ENCODE data around the gene TMED5. TPM values are rescaled to one million over a fixed set of nuclear protein-coding genes. Genes with fewer than 3 reads are reported as not detected.
A peak's percentile ranks its signal among the peaks of the same experiment; 100 is the strongest.
"Not testable (repeated sequence)": the region's sequence is repeated elsewhere in the genome, so short reads cannot be mapped to it uniquely, and the experiment has no call there.

The TMED5 gene
- 10 to 100 TPM; 42.3 to 43.2 TPM for total RNA-seq
- polyA plus RNA-seq (2013, experiment 1 of 2) = 54.1 TPM
- 47.4 TPM for polyA plus RNA-seq (2013, experiment 2 of 2)
- 77.9 to 223 (median 121) reads per million in 172 experiments for total RNA-seq

- Mint-ChIP-seq H3K27me3 (no peaks in the 10 kb centered on the region), H3K4me1 (ENCODE audit: low read depth) (peaks cover 52% of the 10 kb centered on the region), H3K27ac (peak within 1 kb of the TSS; percentile 95), H3K4me3 (peak within 1 kb of the TSS; percentile 93), H3K9me3 (no peaks in the 10 kb centered on the region), H3K36me3 (ENCODE audit: low read depth) (peaks cover 37% of the 10 kb centered on the region)
- no peaks in the 10 kb centered on the region for H3K36me3 ChIP-seq (ENCODE audit: insufficient read depth, low read length)
- POLR2A ChIA-PET = interaction anchor here (1.0 to 2.3 kb wide), 4 partner anchors 10 to 166 kb away, joined by 3 to 9 read pairs (median 6); partner anchors contain the start of genes DR1 and MTF2
- H3K4me1 ChIP-seq (ENCODE audit: insufficient read depth, low read length) = peaks cover 25% of the 10 kb centered on the region
- H3K27me3 ChIP-seq (ENCODE audit: control insufficient read depth in 1 of 2, insufficient read depth in 2 of 2, low read length in 2 of 2) = no peaks in the 10 kb centered on the region
- H3K9me3 ChIP-seq (ENCODE audit: control insufficient read depth in 1 of 2, insufficient read depth in 1 of 2, low read length in 2 of 2) = no peaks in the 10 kb centered on the region
- CTCF ChIA-PET = no interaction called here
- peak; percentile 14 for TF ChIP-seq CTCF (IDR thresholded peaks at IDR 0.05)
- peak within 1 kb of the TSS; percentile 97 to 98 for H3K27ac ChIP-seq (ENCODE audit: low read depth in 1 of 2, low read length in 2 of 2)
- intact Hi-C loops (cut with DNase I, micrococcal nuclease) = loop anchor here (2.0 to 10.0 kb wide), 9 partner anchors 55 to 878 kb away; partner anchors contain the start of genes DIPK1A (in 2 of the 2), MTF2 (in 2 of the 2), DR1 (in 1 of the 2) and GCLM (in 1 of the 2)
- peak within 1 kb of the TSS; percentile 91 for H3K4me3 ChIP-seq (ENCODE audit: low read length)
- DNase-seq = peak; percentile 88 to 99 (median 94)
- ATAC-seq (ENCODE audit: poor library complexity) = peak; percentile 78
Measured at GRCh38 chr1:93179886-93180722, at the start of gene TMED5. Gene TMED5, minus strand, starts transcription at chr1:93180413. Its CDS starts 171 bp downstream, at chr1:93180242.

- H3K9me3 ChIP-seq (ENCODE audit: control insufficient read depth in 1 of 2, insufficient read depth in 1 of 2, low read length in 2 of 2) = no peaks in the 10 kb centered on the region
- no peaks in the 10 kb centered on the region for H3K4me1 ChIP-seq (ENCODE audit: insufficient read depth, low read length)
- CTCF ChIA-PET = no interaction called here
- no peak overlapping the region for H3K4me3 ChIP-seq (ENCODE audit: low read length)
- H3K36me3 ChIP-seq (ENCODE audit: insufficient read depth, low read length) = peaks cover 2% of the 10 kb centered on the region
- ATAC-seq (ENCODE audit: poor library complexity) (no peak), DNase-seq (no peak)
- H3K27ac ChIP-seq (ENCODE audit: low read depth in 1 of 2, low read length in 2 of 2) = no peak overlapping the region
- peaks cover 27% of the 10 kb centered on the region for H3K4me1 Mint-ChIP-seq (ENCODE audit: low read depth)
- H3K27ac Mint-ChIP-seq = no peak overlapping the region
- intact Hi-C loops (cut with DNase I, micrococcal nuclease) = no loop called here
- no peaks in the 10 kb centered on the region for H3K9me3 Mint-ChIP-seq
- no peaks in the 10 kb centered on the region for H3K27me3 Mint-ChIP-seq
- TF ChIP-seq CTCF (IDR thresholded peaks at IDR 0.05) = no peak
- no peaks in the 10 kb centered on the region for H3K27me3 ChIP-seq (ENCODE audit: control insufficient read depth in 1 of 2, insufficient read depth in 2 of 2, low read length in 2 of 2)
- POLR2A ChIA-PET = no interaction called here
- no peak overlapping the region for H3K4me3 Mint-ChIP-seq
- H3K36me3 Mint-ChIP-seq (ENCODE audit: low read depth) = peaks cover 37% of the 10 kb centered on the region
Measured at GRCh38 chr1:93223023-93223675, 42.9 kb upstream of the TMED5 start.

- ChIA-PET CTCF (interaction anchor here (0.8 to 1.2 kb wide), 3 partner anchors 10 to 29 kb away, joined by 3 to 4 read pairs (median 3); no protein-coding TSS in a partner anchor), POLR2A (no interaction called here)
- intact Hi-C loops (cut with DNase I, micrococcal nuclease) = no loop called here
- no peaks in the 10 kb centered on the region for H3K27me3 ChIP-seq (ENCODE audit: control insufficient read depth in 1 of 2, insufficient read depth in 2 of 2, low read length in 2 of 2)
- H3K36me3 ChIP-seq (ENCODE audit: insufficient read depth, low read length) = peaks cover 2% of the 10 kb centered on the region
- H3K27me3 Mint-ChIP-seq = no peaks in the 10 kb centered on the region
- ATAC-seq (ENCODE audit: poor library complexity) (no peak), DNase-seq (no peak)
- H3K9me3 ChIP-seq (ENCODE audit: control insufficient read depth in 1 of 2, insufficient read depth in 1 of 2, low read length in 2 of 2) = no peaks in the 10 kb centered on the region
- H3K4me1 Mint-ChIP-seq (ENCODE audit: low read depth) = peaks cover 27% of the 10 kb centered on the region
- no peaks in the 10 kb centered on the region for H3K4me1 ChIP-seq (ENCODE audit: insufficient read depth, low read length)
- TF ChIP-seq CTCF (IDR thresholded peaks at IDR 0.05) = no peak
- no peak overlapping the region for H3K4me3 ChIP-seq (ENCODE audit: low read length)
- peaks cover 34% of the 10 kb centered on the region for H3K36me3 Mint-ChIP-seq (ENCODE audit: low read depth)
- H3K4me3 Mint-ChIP-seq = no peak overlapping the region
- H3K27ac ChIP-seq (ENCODE audit: low read depth in 1 of 2, low read length in 2 of 2) = no peak overlapping the region
- no peaks in the 10 kb centered on the region for H3K9me3 Mint-ChIP-seq
- H3K27ac Mint-ChIP-seq = no peak overlapping the region
Measured at GRCh38 chr1:93221913-93222312, 41.7 kb upstream of the TMED5 start.

- H3K9me3 Mint-ChIP-seq; H3K27ac ChIP-seq (ENCODE audit: low read depth in 1 of 2, low read length in 2 of 2); DNase-seq; H3K4me1 ChIP-seq (ENCODE audit: insufficient read depth, low read length); ATAC-seq (ENCODE audit: poor library complexity); H3K27me3 ChIP-seq (ENCODE audit: control insufficient read depth in 1 of 2, insufficient read depth in 2 of 2, low read length in 2 of 2); intact Hi-C loops (cut with DNase I, micrococcal nuclease); CTCF ChIA-PET; H3K9me3 ChIP-seq (ENCODE audit: control insufficient read depth in 1 of 2, insufficient read depth in 1 of 2, low read length in 2 of 2); H3K36me3 ChIP-seq (ENCODE audit: insufficient read depth, low read length); H3K27ac Mint-ChIP-seq; H3K4me3 ChIP-seq (ENCODE audit: low read length); H3K27me3 Mint-ChIP-seq: not testable (repeated sequence)
- Mint-ChIP-seq H3K36me3 (ENCODE audit: low read depth) (peaks cover 28% of the 10 kb centered on the region), H3K4me1 (ENCODE audit: low read depth) (peaks cover 27% of the 10 kb centered on the region), H3K4me3 (peak overlapping the region; percentile 46)
- POLR2A ChIA-PET = interaction anchor here (1.3 kb wide), 1 partner anchor 40 kb away, joined by 6 read pairs; no protein-coding TSS in a partner anchor
Measured at GRCh38 chr1:93220716-93221115, 40.5 kb upstream of the TMED5 start.

All from CD4-positive, alpha-beta T cell (primary cell).